Liver (tissue), 9 donors: ENCODE results near the gene MAP4K3. TPM values are rescaled to one million over a fixed set of nuclear protein-coding genes. Genes with fewer than 3 reads are reported as not detected.
"Not testable (repeated sequence)": the region's sequence is repeated elsewhere in the genome, so short reads cannot be mapped to it uniquely, and the experiment has no call there.

Experiments
- DNase-seq: peaks from one replicate; pipeline ENCODE4 v3.0.0-alpha.2; 2017; ENCODE audit warnings: low spot score
- H3K27ac ChIP-seq, 2 donors: one replicate each; pipeline ENCODE4 v1.7.0; 2013; ENCODE audit warnings: inconsistent platforms in 2 of 2, low read length in 2 of 2, control low read depth in 1 of 2, low read depth in 1 of 2, mild to moderate bottlenecking in 1 of 2
- H3K27me3 ChIP-seq, 4 donors: one replicate each; pipeline versions ENCODE4 v1.6.1 to v1.7.0; 2013; ENCODE audit warnings: low read length in 3 of 4, inconsistent platforms in 1 of 4, mild to moderate bottlenecking in 1 of 4, moderate library complexity in 1 of 4; ENCODE audit not compliant: control insufficient read depth in 4 of 4, insufficient read depth in 4 of 4
- H3K36me3 ChIP-seq, 4 donors: one replicate each; pipeline versions ENCODE4 v1.6.1 to v1.7.0; 2013; ENCODE audit warnings: low read length in 3 of 4, mild to moderate bottlenecking in 3 of 4, low read depth in 1 of 4, moderate library complexity in 1 of 4; ENCODE audit not compliant: control insufficient read depth in 4 of 4, insufficient read depth in 3 of 4
- H3K4me1 ChIP-seq, 4 donors: one replicate each; pipeline versions ENCODE4 v1.6.1 to v1.7.0; 2013; ENCODE audit warnings: low read length in 3 of 4, mild to moderate bottlenecking in 3 of 4, moderate library complexity in 1 of 4; ENCODE audit not compliant: control insufficient read depth in 4 of 4, insufficient read depth in 4 of 4
- H3K4me3 ChIP-seq, 3 donors: one replicate each; pipeline versions ENCODE4 v1.6.1 to v1.7.0; 2013; ENCODE audit warnings: low read length in 3 of 3, control low read depth in 1 of 3, low read depth in 1 of 3, mild to moderate bottlenecking in 1 of 3
- H3K9ac ChIP-seq, 2 donors: one replicate each; pipeline ENCODE4 v1.7.0; 2013; ENCODE audit warnings: low read length in 2 of 2, mild to moderate bottlenecking in 2 of 2, moderate library complexity in 2 of 2, control low read depth in 1 of 2, low read depth in 1 of 2
- H3K9me3 ChIP-seq, 4 donors: one replicate each; pipeline versions ENCODE4 v1.6.1 to v1.7.0; 2013; ENCODE audit warnings: low read length in 3 of 4; ENCODE audit not compliant: control insufficient read depth in 4 of 4
- EGR1 ChIP-seq, 2 donors: IDR thresholded peaks; 2 replicates each; pipeline ENCODE4 v1.6.1; 2016 to 2018; ENCODE audit warnings: antibody characterized with exemption in 2 of 2, low read depth in 2 of 2
- FOXA1 ChIP-seq: IDR thresholded peaks from 2 replicates; pipeline ENCODE4 v1.6.1; 2016; ENCODE audit warnings: antibody characterized with exemption
- FOXA2 ChIP-seq: IDR thresholded peaks from 2 replicates; pipeline ENCODE4 v1.6.1; 2016; ENCODE audit warnings: antibody characterized with exemption
- GABPA ChIP-seq, 2 donors: IDR thresholded peaks in 1 of 2; conservative IDR thresholded peaks in 1 of 2; 2 replicates each; pipeline ENCODE4 v1.6.1; 2016; ENCODE audit warnings: antibody characterized with exemption in 2 of 2, mild to moderate bottlenecking in 1 of 2, moderate library complexity in 1 of 2
- HNF4A ChIP-seq, 2 donors: conservative IDR thresholded peaks; 2 replicates each; pipeline ENCODE4 v1.6.1; 2016; ENCODE audit warnings: antibody characterized with exemption in 2 of 2, mild to moderate bottlenecking in 2 of 2
- HNF4G ChIP-seq: IDR thresholded peaks from 2 replicates; pipeline ENCODE4 v1.6.1; 2016; ENCODE audit warnings: antibody characterized with exemption
- JUND ChIP-seq, 2 donors: IDR thresholded peaks; 2 replicates each; pipeline ENCODE4 v1.6.1; 2016; ENCODE audit warnings: antibody characterized with exemption in 2 of 2
- NR2F2 ChIP-seq: IDR thresholded peaks from 2 replicates; pipeline ENCODE4 v1.6.1; 2016; ENCODE audit warnings: antibody characterized with exemption
- RAD21 ChIP-seq, 2 donors: IDR thresholded peaks; 2 replicates each; pipeline ENCODE4 v1.6.1; 2016; ENCODE audit warnings: antibody characterized with exemption in 2 of 2, mild to moderate bottlenecking in 2 of 2
- RXRA ChIP-seq, 2 donors: IDR thresholded peaks; 2 replicates each; pipeline ENCODE4 v1.6.1; 2017 to 2018; ENCODE audit warnings: antibody characterized with exemption in 2 of 2, mild to moderate bottlenecking in 1 of 2
- SP1 ChIP-seq: IDR thresholded peaks from 2 replicates; pipeline ENCODE4 v1.6.1; 2018; ENCODE audit warnings: antibody characterized with exemption, mild to moderate bottlenecking
- TAF1 ChIP-seq: conservative IDR thresholded peaks from 2 replicates; pipeline ENCODE4 v1.6.1; 2016; ENCODE audit warnings: antibody characterized with exemption, mild to moderate bottlenecking
- YY1 ChIP-seq: IDR thresholded peaks from 2 replicates; pipeline ENCODE4 v1.6.1; 2016; ENCODE audit warnings: antibody characterized with exemption, mild to moderate bottlenecking
- WGBS: extraction: QIAGEN DNeasy Blood & Tissue Kit; methylation state at CpG from one replicate; pipeline ENCODE4 v1.1.7; 2013; 5-methylcytosine and 5-hydroxymethylcytosine counted together
- polyA plus RNA-seq, 2 donors: library from polyadenylated mRNA; stranded (reverse) in 1 of 2; unstranded in 1 of 2; fragments of 200-250 nt in 1 of 2; fragments of >200 nt in 1 of 2; fragmentation: Nextera tagmentation in 1 of 2; extraction: Ambion mirVana in 1 of 2; gene quantifications; one replicate each; pipeline versions ENCODE4 v1.2.1 to v1.2.3, GENCODE V29; 2013 to 2015
- total RNA-seq, 2 donors: library from RNA; depleted of rRNA; stranded (reverse); fragments of >200 nt; gene quantifications; one replicate each; pipeline ENCODE4 v1.2.3, GENCODE V29; 2014
- TF ChIP-seq, protein P1 (sequence below): IDR thresholded peaks from 2 replicates; pipeline ENCODE4 v1.6.1; 2016; ENCODE audit warnings: antibody characterized with exemption
- TF ChIP-seq, protein P2 (sequence below): IDR thresholded peaks from 2 replicates; pipeline ENCODE4 v1.6.1; 2016; ENCODE audit warnings: antibody characterized with exemption
- TF ChIP-seq, protein P3 (sequence below): fragments of 150-350 bp; IDR thresholded peaks from 2 replicates; pipeline ENCODE4 v1.5.1; 2017; ENCODE audit warnings: improper control_type of control experiment, low read depth, low read length; ENCODE audit not compliant: missing input control
- TF ChIP-seq, protein P4 (sequence below): IDR thresholded peaks from 2 replicates; pipeline ENCODE4 v1.6.1; 2016; ENCODE audit warnings: antibody characterized with exemption
- TF ChIP-seq, protein P5 (sequence below): IDR thresholded peaks from 2 replicates; pipeline ENCODE4 v1.6.1; 2016; ENCODE audit warnings: antibody characterized with exemption, mild to moderate bottlenecking
- donor health status: healthy.
- donor health status: healthy.
- donor health status: healthy.
- donor health status: healthy.
- donor health status: healthy.

Gene MAP4K3
- total and polyA plus RNA-seq, 4 donors = 6.2 to 23.8 (median 10.9) TPM

DNA sequence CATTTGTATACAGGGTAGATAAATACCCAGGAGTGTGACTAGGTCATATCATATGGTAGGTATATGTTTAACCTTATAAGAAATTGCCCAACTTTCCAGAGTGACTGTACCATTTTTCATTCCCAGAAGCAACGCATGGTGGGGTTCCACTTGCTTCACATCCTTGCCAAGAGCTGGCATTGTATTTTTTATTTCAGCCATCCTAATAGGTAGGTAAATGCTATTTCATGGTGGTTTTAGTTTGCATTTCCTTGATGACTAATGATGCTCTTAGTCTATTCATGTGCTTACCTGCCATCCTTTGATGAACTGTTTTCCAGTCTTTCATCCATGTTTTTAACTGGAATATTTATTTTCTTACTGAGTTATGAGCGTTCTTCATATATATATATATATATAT, 51.9 kb downstream of the MAP4K3 start:
- peaks cover 3 to 12% (median 8%) of the 10 kb centered on the region in 4 donors for H3K4me1 ChIP-seq

DNA sequence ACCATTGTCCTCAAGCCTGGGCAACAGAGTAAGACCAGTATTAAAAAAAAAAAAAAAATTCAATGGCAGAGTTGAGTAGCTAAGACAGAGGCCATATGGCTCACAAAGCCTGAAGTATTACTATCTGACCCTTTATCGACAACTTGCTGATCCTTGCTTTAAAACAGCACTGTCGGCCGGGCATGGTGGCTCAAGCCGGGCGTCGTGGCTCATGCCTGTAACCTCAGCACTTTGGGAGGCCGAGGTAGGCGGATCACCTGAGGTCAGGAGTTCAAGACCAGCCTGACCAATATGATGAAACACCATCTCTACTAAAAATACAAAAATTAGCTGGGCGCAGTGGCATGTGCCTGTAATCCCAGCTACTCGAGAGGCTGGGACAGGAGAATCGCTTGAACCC, 53.0 kb downstream of the MAP4K3 start:
- peaks cover 3 to 22% (median 9%) of the 10 kb centered on the region in 4 donors for H3K4me1 ChIP-seq
- H3K4me3 ChIP-seq, H3K9ac ChIP-seq, H3K36me3 ChIP-seq, H3K9me3 ChIP-seq, H3K27ac ChIP-seq, DNase-seq, H3K27me3 ChIP-seq: not testable (repeated sequence)
- WGBS = 97% methylated on average over 11 of the region's 11 CpGs

More for the DNA sequence above, 51.9 kb downstream of the MAP4K3 start:
- TF ChIP-seq NR2F2 (no peak), YY1 (no peak), TAF1 (no peak), RXRA (IDR thresholded peaks at IDR 0.05) (no peak), GABPA (IDR thresholded peaks at IDR 0.05 in 1 of 2, conservative IDR thresholded peaks at IDR 0.05 in 1 of 2) (no peak), JUND (IDR thresholded peaks at IDR 0.05) (no peak), HNF4A (conservative IDR thresholded peaks at IDR 0.05) (no peak), SP1 (no peak), HNF4G (no peak), FOXA2 (no peak), RAD21 (IDR thresholded peaks at IDR 0.05) (no peak), FOXA1 (no peak), EGR1 (IDR thresholded peaks at IDR 0.05; ENCODE audit: low read depth in 2 of 2) (no peak)
- TF ChIP-seq, protein P1, sequence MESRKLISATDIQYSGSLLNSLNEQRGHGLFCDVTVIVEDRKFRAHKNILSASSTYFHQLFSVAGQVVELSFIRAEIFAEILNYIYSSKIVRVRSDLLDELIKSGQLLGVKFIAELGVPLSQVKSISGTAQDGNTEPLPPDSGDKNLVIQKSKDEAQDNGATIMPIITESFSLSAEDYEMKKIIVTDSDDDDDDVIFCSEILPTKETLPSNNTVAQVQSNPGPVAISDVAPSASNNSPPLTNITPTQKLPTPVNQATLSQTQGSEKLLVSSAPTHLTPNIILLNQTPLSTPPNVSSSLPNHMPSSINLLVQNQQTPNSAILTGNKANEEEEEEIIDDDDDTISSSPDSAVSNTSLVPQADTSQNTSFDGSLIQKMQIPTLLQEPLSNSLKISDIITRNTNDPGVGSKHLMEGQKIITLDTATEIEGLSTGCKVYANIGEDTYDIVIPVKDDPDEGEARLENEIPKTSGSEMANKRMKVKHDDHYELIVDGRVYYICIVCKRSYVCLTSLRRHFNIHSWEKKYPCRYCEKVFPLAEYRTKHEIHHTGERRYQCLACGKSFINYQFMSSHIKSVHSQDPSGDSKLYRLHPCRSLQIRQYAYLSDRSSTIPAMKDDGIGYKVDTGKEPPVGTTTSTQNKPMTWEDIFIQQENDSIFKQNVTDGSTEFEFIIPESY = no peak
- TF ChIP-seq, protein P2, sequence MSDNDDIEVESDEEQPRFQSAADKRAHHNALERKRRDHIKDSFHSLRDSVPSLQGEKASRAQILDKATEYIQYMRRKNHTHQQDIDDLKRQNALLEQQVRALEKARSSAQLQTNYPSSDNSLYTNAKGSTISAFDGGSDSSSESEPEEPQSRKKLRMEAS = no peak
- TF ChIP-seq, protein P3, sequence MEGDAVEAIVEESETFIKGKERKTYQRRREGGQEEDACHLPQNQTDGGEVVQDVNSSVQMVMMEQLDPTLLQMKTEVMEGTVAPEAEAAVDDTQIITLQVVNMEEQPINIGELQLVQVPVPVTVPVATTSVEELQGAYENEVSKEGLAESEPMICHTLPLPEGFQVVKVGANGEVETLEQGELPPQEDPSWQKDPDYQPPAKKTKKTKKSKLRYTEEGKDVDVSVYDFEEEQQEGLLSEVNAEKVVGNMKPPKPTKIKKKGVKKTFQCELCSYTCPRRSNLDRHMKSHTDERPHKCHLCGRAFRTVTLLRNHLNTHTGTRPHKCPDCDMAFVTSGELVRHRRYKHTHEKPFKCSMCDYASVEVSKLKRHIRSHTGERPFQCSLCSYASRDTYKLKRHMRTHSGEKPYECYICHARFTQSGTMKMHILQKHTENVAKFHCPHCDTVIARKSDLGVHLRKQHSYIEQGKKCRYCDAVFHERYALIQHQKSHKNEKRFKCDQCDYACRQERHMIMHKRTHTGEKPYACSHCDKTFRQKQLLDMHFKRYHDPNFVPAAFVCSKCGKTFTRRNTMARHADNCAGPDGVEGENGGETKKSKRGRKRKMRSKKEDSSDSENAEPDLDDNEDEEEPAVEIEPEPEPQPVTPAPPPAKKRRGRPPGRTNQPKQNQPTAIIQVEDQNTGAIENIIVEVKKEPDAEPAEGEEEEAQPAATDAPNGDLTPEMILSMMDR = no peak
- TF ChIP-seq, protein P4, sequence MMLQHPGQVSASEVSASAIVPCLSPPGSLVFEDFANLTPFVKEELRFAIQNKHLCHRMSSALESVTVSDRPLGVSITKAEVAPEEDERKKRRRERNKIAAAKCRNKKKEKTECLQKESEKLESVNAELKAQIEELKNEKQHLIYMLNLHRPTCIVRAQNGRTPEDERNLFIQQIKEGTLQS = no peak
- TF ChIP-seq, protein P5, sequence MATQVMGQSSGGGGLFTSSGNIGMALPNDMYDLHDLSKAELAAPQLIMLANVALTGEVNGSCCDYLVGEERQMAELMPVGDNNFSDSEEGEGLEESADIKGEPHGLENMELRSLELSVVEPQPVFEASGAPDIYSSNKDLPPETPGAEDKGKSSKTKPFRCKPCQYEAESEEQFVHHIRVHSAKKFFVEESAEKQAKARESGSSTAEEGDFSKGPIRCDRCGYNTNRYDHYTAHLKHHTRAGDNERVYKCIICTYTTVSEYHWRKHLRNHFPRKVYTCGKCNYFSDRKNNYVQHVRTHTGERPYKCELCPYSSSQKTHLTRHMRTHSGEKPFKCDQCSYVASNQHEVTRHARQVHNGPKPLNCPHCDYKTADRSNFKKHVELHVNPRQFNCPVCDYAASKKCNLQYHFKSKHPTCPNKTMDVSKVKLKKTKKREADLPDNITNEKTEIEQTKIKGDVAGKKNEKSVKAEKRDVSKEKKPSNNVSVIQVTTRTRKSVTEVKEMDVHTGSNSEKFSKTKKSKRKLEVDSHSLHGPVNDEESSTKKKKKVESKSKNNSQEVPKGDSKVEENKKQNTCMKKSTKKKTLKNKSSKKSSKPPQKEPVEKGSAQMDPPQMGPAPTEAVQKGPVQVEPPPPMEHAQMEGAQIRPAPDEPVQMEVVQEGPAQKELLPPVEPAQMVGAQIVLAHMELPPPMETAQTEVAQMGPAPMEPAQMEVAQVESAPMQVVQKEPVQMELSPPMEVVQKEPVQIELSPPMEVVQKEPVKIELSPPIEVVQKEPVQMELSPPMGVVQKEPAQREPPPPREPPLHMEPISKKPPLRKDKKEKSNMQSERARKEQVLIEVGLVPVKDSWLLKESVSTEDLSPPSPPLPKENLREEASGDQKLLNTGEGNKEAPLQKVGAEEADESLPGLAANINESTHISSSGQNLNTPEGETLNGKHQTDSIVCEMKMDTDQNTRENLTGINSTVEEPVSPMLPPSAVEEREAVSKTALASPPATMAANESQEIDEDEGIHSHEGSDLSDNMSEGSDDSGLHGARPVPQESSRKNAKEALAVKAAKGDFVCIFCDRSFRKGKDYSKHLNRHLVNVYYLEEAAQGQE = no peak
- no peak for DNase-seq
- Histone ChIP-seq H3K27me3 (no peaks in the 10 kb centered on the region), H3K36me3 (no peaks in the 10 kb centered on the region), H3K27ac (no peak overlapping the region), H3K9me3 (no peaks in the 10 kb centered on the region), H3K4me3 (no peak overlapping the region), H3K9ac (no peak overlapping the region)
- 97% methylated on average over 2 of the region's 2 CpGs for WGBS
